GM23248 (cell line): ENCODE measurements around the gene FAM168A.

Experiments
- EZH2 ChIP-seq: fragments of 200-600 bp; sonication (generic); IDR thresholded peaks from 2 replicates; pipeline ENCODE4 v1.6.1; 2018; ENCODE audit warnings: antibody characterized with exemption, mild to moderate bottlenecking; ENCODE audit not compliant: insufficient read depth, poor library complexity, severe bottlenecking
- EZH2phosphoT487 ChIP-seq: fragments of 200-600 bp; sonication (generic); IDR thresholded peaks from 2 replicates; pipeline ENCODE4 v1.6.1; 2018; ENCODE audit warnings: antibody characterized with exemption, moderate library complexity, mild to moderate bottlenecking, low read depth; ENCODE audit not compliant: insufficient read depth

DNA sequence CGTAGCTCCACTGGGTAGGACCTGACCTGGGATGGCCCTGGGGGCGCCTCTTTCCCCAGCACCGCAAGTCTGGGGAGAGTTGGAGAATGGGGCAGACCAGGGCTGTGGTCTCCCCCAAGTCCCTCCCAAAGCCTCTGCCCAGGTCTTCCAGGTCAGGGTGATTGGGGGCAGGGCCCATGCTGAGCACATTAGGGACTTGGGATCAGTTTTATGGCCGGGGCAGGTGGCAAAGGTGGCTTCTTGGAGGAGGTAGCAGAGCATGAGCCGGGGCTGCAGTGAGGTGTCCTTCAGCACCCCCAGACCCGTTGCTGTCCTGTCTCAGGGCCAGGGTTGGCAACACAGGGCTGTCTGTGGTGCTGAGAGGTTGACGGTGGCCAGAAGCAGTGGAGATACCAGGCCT is 215.7 kb downstream of the FAM168A start:
- TF ChIP-seq EZH2 (no peak), EZH2phosphoT487 (no peak)
